ENCODE data around the gene RASSF4.

Gene RASSF4

GRCh38 chr10:44990965-44991364 is 31.4 kb downstream of the RASSF4 start:
- no peak for DNase-seq

- DNase-seq = no peak
Measured at GRCh38 chr10:44991571-44991970, 32.0 kb downstream of the RASSF4 start.

- DNase-seq = no peak
Measured at GRCh38 chr10:44992070-44992731, 32.6 kb downstream of the RASSF4 start.

- DNase-seq = no peak
Measured at GRCh38 chr10:44992732-44993225, 33.2 kb downstream of the RASSF4 start.

GRCh38 chr10:44993226-44993921 is 33.8 kb downstream of the RASSF4 start:
- DNase-seq = no peak

GRCh38 chr10:44993922-44994751 is 34.5 kb downstream of the RASSF4 start:
- DNase-seq = no peak

- DNase-seq = no peak
Measured at GRCh38 chr10:44994752-44995530, 35.3 kb downstream of the RASSF4 start.

GRCh38 chr10:44995581-44995913 is 35.9 kb downstream of the RASSF4 start:
- DNase-seq = no peak

- no peak for DNase-seq
Measured at GRCh38 chr10:44995914-44996669, 36.5 kb downstream of the RASSF4 start.

- no peak for DNase-seq
Measured at GRCh38 chr10:44997105-44997748, 37.6 kb downstream of the RASSF4 start.

GRCh38 chr10:44998146-44998631 is 38.6 kb downstream of the RASSF4 start:
- DNase-seq = no peak

- DNase-seq = peak; percentile 21
Measured at GRCh38 chr10:45000138-45000751, 40.6 kb downstream of the RASSF4 start.

GRCh38 chr10:45000752-45001380 is 41.3 kb downstream of the RASSF4 start, which contains the start of gene ZNF22:
Gene ZNF22, plus strand, starts transcription at chr10:45000923. Its CDS starts 2,446 bp downstream, at chr10:45003369.
- peak; percentile 29 for DNase-seq

GRCh38 chr10:45001381-45002148 is 42.0 kb downstream of the RASSF4 start:
- peak; percentile 7 for DNase-seq

GRCh38 chr10:45003432-45004000 is 43.9 kb downstream of the RASSF4 start:
- DNase-seq = no peak

- no peak for DNase-seq
Measured at GRCh38 chr10:45004661-45005060, 45.1 kb downstream of the RASSF4 start.

- DNase-seq = no peak
Measured at GRCh38 chr10:45005284-45005683, 45.7 kb downstream of the RASSF4 start.

- DNase-seq = no peak
Measured at GRCh38 chr10:45006276-45007030, 46.9 kb downstream of the RASSF4 start.

Data from DMS79 treated with DMSO at 0.1 percent for 48 hours (cell line).